DND-41 (cell line): Measurements from ENCODE around the gene GOLGA8M.
"Not testable (repeated sequence)": the region's sequence is repeated elsewhere in the genome, so short reads cannot be mapped to it uniquely, and the experiment has no call there.

ENCODE experiments used
- EZH2 ChIP-seq: IDR thresholded peaks from 3 replicates; pipeline ENCODE4 v1.6.1; 2012; ENCODE audit warnings: borderline replicate concordance, low read depth, mild to moderate bottlenecking, moderate library complexity, low read length, inconsistent platforms; ENCODE audit not compliant: severe bottlenecking
- TF ChIP-seq, protein P1 (sequence below): IDR thresholded peaks from 2 replicates; pipeline ENCODE4 v1.5.1; 2012; ENCODE audit warnings: borderline replicate concordance, low read length, moderate library complexity, mild to moderate bottlenecking; ENCODE audit not compliant: poor library complexity, severe bottlenecking; ENCODE audit errors: extremely low read depth

DNA sequence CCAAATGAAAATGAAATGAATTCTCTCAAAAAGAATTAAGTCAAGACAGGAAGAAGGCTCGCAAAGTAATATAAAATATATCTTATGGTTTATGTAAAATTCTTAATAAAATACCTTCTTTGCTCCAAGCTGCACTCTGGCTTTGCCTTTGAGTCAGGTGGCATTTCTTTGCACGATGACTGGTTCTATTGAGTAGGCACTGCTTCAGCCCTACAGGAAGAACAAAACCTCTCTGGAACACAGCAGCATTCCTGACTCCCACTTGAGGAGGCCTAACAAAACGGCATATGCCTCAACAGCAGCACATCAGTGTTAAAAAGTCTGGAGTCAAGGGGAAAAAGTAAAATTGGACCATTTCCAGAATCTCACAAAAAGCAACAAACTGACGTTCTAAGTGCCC is 7.4 kb upstream of the GOLGA8M start:
- not testable (repeated sequence) for TF ChIP-seq EZH2
- TF ChIP-seq, protein P1, sequence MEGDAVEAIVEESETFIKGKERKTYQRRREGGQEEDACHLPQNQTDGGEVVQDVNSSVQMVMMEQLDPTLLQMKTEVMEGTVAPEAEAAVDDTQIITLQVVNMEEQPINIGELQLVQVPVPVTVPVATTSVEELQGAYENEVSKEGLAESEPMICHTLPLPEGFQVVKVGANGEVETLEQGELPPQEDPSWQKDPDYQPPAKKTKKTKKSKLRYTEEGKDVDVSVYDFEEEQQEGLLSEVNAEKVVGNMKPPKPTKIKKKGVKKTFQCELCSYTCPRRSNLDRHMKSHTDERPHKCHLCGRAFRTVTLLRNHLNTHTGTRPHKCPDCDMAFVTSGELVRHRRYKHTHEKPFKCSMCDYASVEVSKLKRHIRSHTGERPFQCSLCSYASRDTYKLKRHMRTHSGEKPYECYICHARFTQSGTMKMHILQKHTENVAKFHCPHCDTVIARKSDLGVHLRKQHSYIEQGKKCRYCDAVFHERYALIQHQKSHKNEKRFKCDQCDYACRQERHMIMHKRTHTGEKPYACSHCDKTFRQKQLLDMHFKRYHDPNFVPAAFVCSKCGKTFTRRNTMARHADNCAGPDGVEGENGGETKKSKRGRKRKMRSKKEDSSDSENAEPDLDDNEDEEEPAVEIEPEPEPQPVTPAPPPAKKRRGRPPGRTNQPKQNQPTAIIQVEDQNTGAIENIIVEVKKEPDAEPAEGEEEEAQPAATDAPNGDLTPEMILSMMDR = not testable (repeated sequence)
